HCT116 (cell line): ENCODE measurements around the gene NEK11.

Experiments used
- ATF3 ChIP-seq: IDR thresholded peaks from 2 replicates; pipeline ENCODE4 v1.6.1; 2012
- CTCF ChIP-seq, 3 experiments: fragments of 200-600 bp in 1 of 3; sonication (generic) in 1 of 3; IDR thresholded peaks in 2 of 3; conservative IDR thresholded peaks in 1 of 3; 2 replicates each; pipeline ENCODE4 v1.5.1; 2012 to 2017; ENCODE audit warnings: low read depth in 2 of 3, low read length in 2 of 3, antibody characterized with exemption in 1 of 3, borderline replicate concordance in 1 of 3, control low read depth in 1 of 3, mild to moderate bottlenecking in 1 of 3, mixed read lengths in 1 of 3, mixed run types in 1 of 3, moderate library complexity in 1 of 3; ENCODE audit not compliant: insufficient read depth in 1 of 3
- EZH2 ChIP-seq: fragments of 200-600 bp; sonication (generic); IDR thresholded peaks from 2 replicates; pipeline ENCODE4 v1.6.1; 2017; ENCODE audit warnings: antibody characterized with exemption, mixed run types
- MAX ChIP-seq: IDR thresholded peaks from 2 replicates; pipeline ENCODE4 v1.6.1; 2012
- POLR2A ChIP-seq: IDR thresholded peaks from 2 replicates; pipeline ENCODE4 v1.7.0; 2011; ENCODE audit warnings: borderline replicate concordance; ENCODE audit not compliant: insufficient read depth, insufficient read length; ENCODE audit errors: extremely low read depth
- POLR2AphosphoS5 ChIP-seq: IDR thresholded peaks from 2 replicates; pipeline ENCODE4 v1.6.1; 2011; ENCODE audit warnings: mild to moderate bottlenecking, low read depth, low read length, moderate library complexity
- RAD21 ChIP-seq: IDR thresholded peaks from 2 replicates; pipeline ENCODE4 v1.6.1; 2012; ENCODE audit warnings: low read depth, mild to moderate bottlenecking
- REST ChIP-seq: IDR thresholded peaks from 2 replicates; pipeline ENCODE4 v1.6.1; 2012; ENCODE audit warnings: low read depth
- SIN3A ChIP-seq: IDR thresholded peaks from 2 replicates; pipeline ENCODE4 v1.6.1; 2012; ENCODE audit warnings: low read depth
- SP1 ChIP-seq: IDR thresholded peaks from 2 replicates; pipeline ENCODE4 v1.6.1; 2012; ENCODE audit warnings: low read depth
- SRF ChIP-seq: IDR thresholded peaks from 2 replicates; pipeline ENCODE4 v1.6.1; 2012; ENCODE audit warnings: low read depth
- TCF7L2 ChIP-seq: IDR thresholded peaks from 2 replicates; pipeline ENCODE4 v1.7.0; 2011; ENCODE audit warnings: borderline replicate concordance, inconsistent platforms; ENCODE audit not compliant: insufficient read depth, insufficient read length; ENCODE audit errors: extremely low read depth
- ZBTB33 ChIP-seq: IDR thresholded peaks from 2 replicates; pipeline ENCODE4 v1.6.1; 2011; ENCODE audit warnings: mild to moderate bottlenecking, low read length, moderate library complexity; ENCODE audit not compliant: insufficient replicate concordance; ENCODE audit errors: extremely low read depth
- ZNF274 ChIP-seq: fragments of 200-500 bp; sonication (Bioruptor generic); IDR thresholded peaks from 2 replicates; pipeline ENCODE4 v1.6.1; 2014; ENCODE audit warnings: mild to moderate bottlenecking, low read depth, low read length, inconsistent platforms

- TF ChIP-seq ZBTB33 (no peak), CTCF (IDR thresholded peaks at IDR 0.05 in 2 of 3, conservative IDR thresholded peaks at IDR 0.05 in 1 of 3; ENCODE audit: borderline replicate concordance in 1 of 3, insufficient read depth in 1 of 3, low read depth in 2 of 3, low read length in 2 of 3) (no peak), SP1 (no peak), RAD21 (no peak), MAX (no peak), ZNF274 (no peak), TCF7L2 (no peak), SIN3A (no peak), POLR2AphosphoS5 (no peak), EZH2 (no peak), REST (no peak), POLR2A (no peak), ATF3 (no peak), SRF (no peak)
Observed at GRCh38 chr3:131082246-131082645, 55.6 kb downstream of the NEK11 start.
